ENCODE data around the gene BBS12. TPM values are rescaled to one million over a fixed set of nuclear protein-coding genes. Genes with fewer than 3 reads are reported as not detected.

BBS12 gene
- total and polyA plus RNA-seq, 9 of the 15 experiments (the other 6 are each of a cell fraction or from before 2014, with no cell fraction given), result 2.7 to 6.5 (median 3.3) TPM

GRCh38 chr4:122766950-122767349 lies 34.4 kb downstream of the BBS12 start:
- Histone ChIP-seq H3K9ac (ENCODE audit: insufficient read depth in 1 of 2, low read depth in 2 of 2, low read length in 2 of 2) (peak overlapping the region; percentile 4 to 23; a peak in 2 of 4 replicates), H3K9me3 (replicated peaks; ENCODE audit: control insufficient read depth, insufficient read depth, low read depth, low read length) (no peaks in the 10 kb centered on the region), H4K20me1 (replicated peaks; ENCODE audit: control insufficient read depth, insufficient read depth, low read length) (no peaks in the 10 kb centered on the region), H3K4me1 (replicated peaks in 1 of 2; ENCODE audit: control insufficient read depth in 2 of 2, insufficient read depth in 2 of 2, low read length in 2 of 2) (peaks cover 10 to 42% of the 10 kb centered on the region in 2 experiments; a peak in 3 of 5 replicates), H3K27ac (ENCODE audit: extremely low read depth, low read depth, low read length) (peak overlapping the region; percentile 63), H3K36me3 (ENCODE audit: control insufficient read depth, insufficient read depth, low read length) (no peaks in the 10 kb centered on the region), H3K9me1 (ENCODE audit: control insufficient read depth, insufficient read depth, low read length) (no peaks in the 10 kb centered on the region), H3K4me2 (ENCODE audit: insufficient read depth, low read length) (peak overlapping the region; percentile 25), H2AFZ (ENCODE audit: low read depth, low read length) (peak overlapping the region; percentile 63), H3K27me3 (ENCODE audit: control insufficient read depth in 2 of 2, insufficient read depth in 2 of 2, low read length in 2 of 2) (no peaks in the 10 kb centered on the region), H3K79me2 (ENCODE audit: control insufficient read depth, insufficient read depth, low read length) (no peaks in the 10 kb centered on the region), H3K4me3 (no peak overlapping the region)
- peak; percentile 72 for ATAC-seq
- FAIRE-seq, result peak; percentile 87
- intact Hi-C loops (cut with micrococcal nuclease), result no loop called here
- CTCF ChIA-PET (ENCODE audit: low intra/inter-chr PET ratio), result interaction anchor here (0.6 kb wide), 1 partner anchor 8 kb away, joined by 4 read pairs; no protein-coding TSS in a partner anchor
- POLR2A ChIA-PET, result interaction anchor here (0.7 to 4.5 kb wide), 3 partner anchors 10 to 156 kb away, joined by 3 to 13 read pairs (median 4); partner anchors contain the start of gene NUDT6
- DNase-seq (ENCODE audit: extremely low read depth in 1 of 4, low spot score in 3 of 4), result peak in 3 of 4 experiments; percentile 24 to 83 (median 49)
- BruUV-seq (replicated peaks), result no TSS peak
- 0% methylated on average over 2 of the region's 2 CpGs for WGBS (ENCODE audit: insufficient coverage, low coverage, missing lambda C conversion rate)
- in situ Hi-C loops (cut with MboI), result no loop called here
- TF ChIP-seq HEY1 (CRISPR knock-in tag; IDR thresholded peaks at IDR 0.05; ENCODE audit: borderline replicate concordance), result no peak
- TF ChIP-seq XRCC5 (IDR thresholded peaks at IDR 0.05; ENCODE audit: low read depth, low read length), result no peak
- no peak for TF ChIP-seq HNRNPL (IDR thresholded peaks at IDR 0.05; ENCODE audit: low read depth, low read length)
- no peak; the same call in 1 of the 2 replicates for TF ChIP-seq FOXM1 (IDR thresholded peaks at IDR 0.05; ENCODE audit: low read depth)
- no peak for TF ChIP-seq FOXM1 (CRISPR knock-in tag; IDR thresholded peaks at IDR 0.05; ENCODE audit: low read depth)
- TF ChIP-seq SIN3A (IDR thresholded peaks at IDR 0.05; ENCODE audit: borderline replicate concordance in 2 of 2, control insufficient read depth in 1 of 2, low read depth in 2 of 2, low read length in 2 of 2), result no peak
- TF ChIP-seq KAT2B (IDR thresholded peaks at IDR 0.05; ENCODE audit: low read depth, low read length), result no peak
- no peak for TF ChIP-seq PCBP2 (IDR thresholded peaks at IDR 0.05; ENCODE audit: low read depth, low read length, poor library complexity, severe bottlenecking)
- peak; percentile 57; the same call in 1 of the 2 replicates for TF ChIP-seq GATAD2A (IDR thresholded peaks at IDR 0.05)
- TF ChIP-seq STAT5A (IDR thresholded peaks at IDR 0.05; ENCODE audit: borderline replicate concordance, low read length), result peak; percentile 46; the same call in 1 of the 2 replicates
- TF ChIP-seq ZNF512 (tag; IDR thresholded peaks at IDR 0.05), result no peak
- peak; percentile 44; the same call in 1 of the 2 replicates for TF ChIP-seq ZNF592 (IDR thresholded peaks at IDR 0.05)
- no peak for TF ChIP-seq ELF2 (CRISPR knock-in tag; IDR thresholded peaks at IDR 0.05)
- no peak for TF ChIP-seq PHB2 (IDR thresholded peaks at IDR 0.05; ENCODE audit: low read depth)
- TF ChIP-seq NFE2L1 (tag; IDR thresholded peaks at IDR 0.05; ENCODE audit: borderline replicate concordance, low read depth), result no peak
- no peak for TF ChIP-seq TCF7 (IDR thresholded peaks at IDR 0.05; ENCODE audit: borderline replicate concordance)
- TF ChIP-seq KLF13 (tag; IDR thresholded peaks at IDR 0.05; ENCODE audit: borderline replicate concordance, low read depth), result no peak
- TF ChIP-seq GATA2 (CRISPR knock-in tag; IDR thresholded peaks at IDR 0.05), result no peak

Measured in K562 (cell line).